Measurements from ENCODE around the gene PAX4.

- TF ChIP-seq CTCF (IDR thresholded peaks at IDR 0.05; ENCODE audit: insufficient read depth, low read depth, low read length) (no peak), EZH2 (IDR thresholded peaks at IDR 0.05; ENCODE audit: insufficient read depth, low read length) (no peak)
These were observed 26.5 kb upstream of the PAX4 start for GRCh38 chr7:127644484-127644883.
